AG09309 (cell line): ENCODE results near the gene RABGAP1L.
"Not testable (repeated sequence)": the region's sequence is repeated elsewhere in the genome, so short reads cannot be mapped to it uniquely, and the experiment has no call there.

Experiments used
- DNase-seq: peaks from one replicate; pipeline ENCODE4 v3.0.0-alpha.2; 2010; ENCODE audit warnings: low read depth
- H3K4me3 ChIP-seq: 2 replicates; pipeline ENCODE4 v1.5.1; 2011; ENCODE audit warnings: mild to moderate bottlenecking, low read depth, low read length, moderate library complexity; ENCODE audit not compliant: control insufficient read depth
- CTCF ChIP-seq: IDR thresholded peaks from 2 replicates; pipeline ENCODE4 v1.5.1; 2011; ENCODE audit warnings: mild to moderate bottlenecking, low read depth, low read length, inconsistent platforms; ENCODE audit not compliant: insufficient read depth, control insufficient read depth; ENCODE audit errors: missing control alignments

RABGAP1L gene

GRCh38 chr1:174519844-174520243 is 360.5 kb downstream of the RABGAP1L start:
- H3K4me3 ChIP-seq, result no peak overlapping the region
- DNase-seq, result no peak
- TF ChIP-seq CTCF, result no peak

GRCh38 chr1:174531751-174532150 is 372.4 kb downstream of the RABGAP1L start:
- H3K4me3 ChIP-seq, result no peak overlapping the region

GRCh38 chr1:174534789-174535188 is 375.5 kb downstream of the RABGAP1L start:
- DNase-seq, result no peak
- no peak for TF ChIP-seq CTCF

More at GRCh38 chr1:174531751-174532150, 372.4 kb downstream of the RABGAP1L start:
- no peak for TF ChIP-seq CTCF
- no peak for DNase-seq

GRCh38 chr1:174535207-174535606 is 375.9 kb downstream of the RABGAP1L start:
- no peak for DNase-seq
- no peak for TF ChIP-seq CTCF
- no peak overlapping the region for H3K4me3 ChIP-seq

More at GRCh38 chr1:174534789-174535188, 375.5 kb downstream of the RABGAP1L start:
- H3K4me3 ChIP-seq, result no peak overlapping the region

GRCh38 chr1:174543421-174543820 is 384.1 kb downstream of the RABGAP1L start:
- H3K4me3 ChIP-seq, DNase-seq: not testable (repeated sequence)

GRCh38 chr1:174550296-174550695 is 391.0 kb downstream of the RABGAP1L start:
- H3K4me3 ChIP-seq, result no peak overlapping the region
- TF ChIP-seq CTCF, result no peak
- no peak for DNase-seq

GRCh38 chr1:174556392-174556791 is 397.1 kb downstream of the RABGAP1L start:
- no peak overlapping the region for H3K4me3 ChIP-seq
- DNase-seq, result no peak
- TF ChIP-seq CTCF, result no peak
